ENCODE data around the gene CIROP. TPM values are rescaled to one million over a fixed set of nuclear protein-coding genes. Genes with fewer than 3 reads are reported as not detected.

The CIROP gene
- total and polyA plus RNA-seq, 2 donors (not counting 1 experiment from before 2014, with no cell fraction given), result not detected

GRCh38 chr14:23139874-23140273, 35.1 kb upstream of the CIROP start:
- Histone ChIP-seq H2AFZ (ENCODE audit: insufficient read depth, low read depth, low read length, poor library complexity, severe bottlenecking) (no peak overlapping the region), H3K27ac (ENCODE audit: low read length in 2 of 2) (no peak overlapping the region), H3K36me3 (replicated peaks in 1 of 2; ENCODE audit: control extremely low read depth in 1 of 2, control insufficient read depth in 1 of 2, extremely low read depth in 1 of 2, insufficient read depth in 2 of 2, low read length in 1 of 2) (no peaks in the 10 kb centered on the region), H3K79me2 (ENCODE audit: control insufficient read depth, insufficient read depth, low read length) (no peaks in the 10 kb centered on the region), H4K20me1 (ENCODE audit: control insufficient read depth, insufficient read depth, low read length, poor library complexity, severe bottlenecking) (no peaks in the 10 kb centered on the region), H3K9ac (ENCODE audit: low read length) (no peak overlapping the region), H3K4me2 (replicated peaks; ENCODE audit: low read depth, low read length, poor library complexity, severe bottlenecking) (no peak overlapping the region), H3K27me3 (replicated peaks in 1 of 4; ENCODE audit: control extremely low read depth in 1 of 4, control insufficient read depth in 3 of 4, insufficient read depth in 4 of 4, low read length in 3 of 4) (no peaks in the 10 kb centered on the region), H3K4me3 (ENCODE audit: control extremely low read depth in 1 of 5, extremely low read depth in 1 of 5, insufficient read depth in 1 of 5, low read depth in 2 of 5, low read length in 4 of 5) (no peak overlapping the region), H3K4me1 (ENCODE audit: control insufficient read depth in 2 of 2, insufficient read depth in 2 of 2, low read length in 2 of 2) (no peaks in the 10 kb centered on the region), H3K9me3 (ENCODE audit: control extremely low read depth in 1 of 3, control insufficient read depth in 2 of 3, insufficient read depth in 1 of 3, low read length in 2 of 3) (no peaks in the 10 kb centered on the region)
- CTCF ChIA-PET, result no interaction called here
- Mint-ChIP-seq H3K4me1 (no peaks in the 10 kb centered on the region), H3K4me3 (no peak overlapping the region), H3K27me3 (no peaks in the 10 kb centered on the region), H3K27ac (no peak overlapping the region), H3K9me3 (ENCODE audit: insufficient read depth) (no peaks in the 10 kb centered on the region)
- DNase-seq (no peak), ATAC-seq (ENCODE audit: low read depth) (no peak)
- 100% methylated on average over 2 of the region's 2 CpGs for WGBS (ENCODE audit: insufficient coverage)
- intact Hi-C loops (cut with micrococcal nuclease), result no loop called here
- POLR2A ChIA-PET, result no interaction called here
- TF ChIP-seq CTCF (IDR thresholded peaks at IDR 0.05) (no peak), EZH2 (IDR thresholded peaks at IDR 0.05; ENCODE audit: borderline replicate concordance, insufficient read depth, low read depth, low read length, poor library complexity, severe bottlenecking) (no peak)

GRCh38 chr14:23137813-23138535, 33.2 kb upstream of the CIROP start:
- POLR2A ChIA-PET, result no interaction called here
- no peak overlapping the region for H3K27ac Mint-ChIP-seq

More at GRCh38 chr14:23137813-23138535, 33.2 kb upstream of the CIROP start:
- no peak overlapping the region for H3K4me3 Mint-ChIP-seq
- Histone ChIP-seq H3K4me1 (ENCODE audit: control insufficient read depth in 2 of 2, insufficient read depth in 2 of 2, low read length in 2 of 2) (no peaks in the 10 kb centered on the region), H3K4me3 (ENCODE audit: control extremely low read depth in 1 of 5, extremely low read depth in 1 of 5, insufficient read depth in 1 of 5, low read depth in 2 of 5, low read length in 4 of 5) (no peak overlapping the region), H2AFZ (ENCODE audit: insufficient read depth, low read depth, low read length, poor library complexity, severe bottlenecking) (no peak overlapping the region), H3K36me3 (replicated peaks in 1 of 2; ENCODE audit: control extremely low read depth in 1 of 2, control insufficient read depth in 1 of 2, extremely low read depth in 1 of 2, insufficient read depth in 2 of 2, low read length in 1 of 2) (no peaks in the 10 kb centered on the region), H3K9ac (ENCODE audit: low read length) (no peak overlapping the region), H3K79me2 (ENCODE audit: control insufficient read depth, insufficient read depth, low read length) (no peaks in the 10 kb centered on the region), H3K4me2 (replicated peaks; ENCODE audit: low read depth, low read length, poor library complexity, severe bottlenecking) (no peak overlapping the region), H3K9me3 (ENCODE audit: control extremely low read depth in 1 of 3, control insufficient read depth in 2 of 3, insufficient read depth in 1 of 3, low read length in 2 of 3) (no peaks in the 10 kb centered on the region), H4K20me1 (ENCODE audit: control insufficient read depth, insufficient read depth, low read length, poor library complexity, severe bottlenecking) (no peaks in the 10 kb centered on the region), H3K27me3 (replicated peaks in 1 of 4; ENCODE audit: control extremely low read depth in 1 of 4, control insufficient read depth in 3 of 4, insufficient read depth in 4 of 4, low read length in 3 of 4) (no peaks in the 10 kb centered on the region), H3K27ac (ENCODE audit: low read length in 2 of 2) (no peak overlapping the region)
- H3K27me3 Mint-ChIP-seq, result no peaks in the 10 kb centered on the region
- no peaks in the 10 kb centered on the region for H3K4me1 Mint-ChIP-seq
- 100% methylated on average over 2 of the region's 6 CpGs for WGBS (ENCODE audit: insufficient coverage)
- intact Hi-C loops (cut with micrococcal nuclease), result no loop called here
- TF ChIP-seq CTCF (IDR thresholded peaks at IDR 0.05) (no peak), EZH2 (IDR thresholded peaks at IDR 0.05; ENCODE audit: borderline replicate concordance, insufficient read depth, low read depth, low read length, poor library complexity, severe bottlenecking) (no peak)
- H3K9me3 Mint-ChIP-seq (ENCODE audit: insufficient read depth), result no peaks in the 10 kb centered on the region
- DNase-seq (no peak), ATAC-seq (ENCODE audit: low read depth) (no peak)
- CTCF ChIA-PET, result interaction anchor here (0.8 kb wide), 1 partner anchor 46 kb away, joined by 3 read pairs; no protein-coding TSS in a partner anchor
